ENCODE measurements around the gene LYPD1.

LYPD1 gene

GRCh38 chr2:132668189-132668823, 1.7 kb downstream of the LYPD1 start:
- DNase-seq (ENCODE audit: low read depth in 3 of 3): no peak

- DNase-seq (ENCODE audit: low read depth in 3 of 3): no peak
These were observed 2.3 kb downstream of the LYPD1 start for GRCh38 chr2:132667706-132668105.

GRCh38 chr2:132665401-132666140, 4.4 kb downstream of the LYPD1 start:
- no peak for DNase-seq (ENCODE audit: low read depth in 3 of 3)

- DNase-seq (ENCODE audit: low read depth in 3 of 3): no peak
These were observed 5.9 kb downstream of the LYPD1 start for GRCh38 chr2:132664096-132664495.

- no peak for DNase-seq (ENCODE audit: low read depth in 3 of 3)
These were observed 7.3 kb downstream of the LYPD1 start for GRCh38 chr2:132662732-132663131.

- DNase-seq (ENCODE audit: low read depth in 3 of 3): no peak
These were observed 10.7 kb downstream of the LYPD1 start for GRCh38 chr2:132659331-132659730.

GRCh38 chr2:132656266-132656975, 13.6 kb downstream of the LYPD1 start:
- DNase-seq (ENCODE audit: low read depth in 3 of 3): no peak

- DNase-seq (ENCODE audit: low read depth in 3 of 3): no peak
These were observed 15.0 kb downstream of the LYPD1 start for GRCh38 chr2:132654968-132655367.

- DNase-seq (ENCODE audit: low read depth in 3 of 3): no peak
These were observed 15.7 kb downstream of the LYPD1 start for GRCh38 chr2:132654335-132654734.

GRCh38 chr2:132652474-132652873, 17.5 kb downstream of the LYPD1 start:
- DNase-seq (ENCODE audit: low read depth in 3 of 3): no peak

- DNase-seq (ENCODE audit: low read depth in 3 of 3): no peak
These were observed 18.6 kb downstream of the LYPD1 start for GRCh38 chr2:132651115-132652045.

- DNase-seq (ENCODE audit: low read depth in 3 of 3): no peak
These were observed 23.4 kb downstream of the LYPD1 start for GRCh38 chr2:132646540-132647108.

- DNase-seq (ENCODE audit: low read depth in 3 of 3): no peak
These were observed 24.1 kb downstream of the LYPD1 start for GRCh38 chr2:132645722-132646539.

GRCh38 chr2:132645176-132645575, 24.8 kb downstream of the LYPD1 start:
- no peak for DNase-seq (ENCODE audit: low read depth in 3 of 3)

- no peak for DNase-seq (ENCODE audit: low read depth in 3 of 3)
These were observed 27.6 kb downstream of the LYPD1 start for GRCh38 chr2:132642415-132642814.

- DNase-seq (ENCODE audit: low read depth in 3 of 3): no peak
These were observed 28.2 kb downstream of the LYPD1 start for GRCh38 chr2:132641819-132642218.

- no peak for DNase-seq (ENCODE audit: low read depth in 3 of 3)
These were observed 29.9 kb downstream of the LYPD1 start for GRCh38 chr2:132640116-132640515.

- DNase-seq (ENCODE audit: low read depth in 3 of 3): no peak
These were observed 31.5 kb downstream of the LYPD1 start for GRCh38 chr2:132638313-132639040.

- no peak for DNase-seq (ENCODE audit: low read depth in 3 of 3)
These were observed 33.7 kb downstream of the LYPD1 start for GRCh38 chr2:132636346-132636745.

- DNase-seq (ENCODE audit: low read depth in 3 of 3): no peak
These were observed 36.4 kb downstream of the LYPD1 start for GRCh38 chr2:132633635-132634034.
